ENCODE results near the gene KRTAP5-6. TPM values are rescaled to one million over a fixed set of nuclear protein-coding genes. Genes with fewer than 3 reads are reported as not detected.

KRTAP5-6 gene
- total and polyA plus RNA-seq, 8 donors = not detected

DNA sequence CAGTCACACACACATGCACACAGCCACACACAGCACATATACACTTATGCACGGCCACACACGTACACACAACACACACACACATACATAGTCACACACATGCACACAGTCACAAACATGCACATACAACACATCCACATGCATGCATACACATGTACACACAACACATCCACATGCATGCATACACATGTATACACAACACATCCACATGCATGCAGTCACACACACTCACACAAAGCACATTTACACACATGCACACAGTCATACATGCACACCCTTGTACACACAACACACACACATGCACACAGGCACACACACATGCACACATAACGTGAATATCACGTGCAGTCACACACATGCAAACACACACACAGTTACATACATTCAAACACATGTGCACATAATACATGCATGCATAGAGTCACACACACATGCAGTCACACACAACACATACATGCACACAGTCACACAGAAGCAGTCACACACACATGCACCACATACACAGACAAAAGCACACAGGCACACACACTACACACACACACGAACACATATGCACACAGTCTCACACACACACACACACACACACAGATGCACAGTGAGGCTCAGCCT lies 34.6 kb downstream of the KRTAP5-6 start:
- H3K27me3 ChIP-seq = peaks cover 6 to 89% (median 41%) of the 10 kb centered on the region in 3 donors
- intact Hi-C loops (cut with DNase I; ENCODE audit: low total_unique reads) = no loop called here
- WGBS, 5 donors = 87 to 93% (median 89%) methylated on average over 5 of the region's 5 CpGs

DNA sequence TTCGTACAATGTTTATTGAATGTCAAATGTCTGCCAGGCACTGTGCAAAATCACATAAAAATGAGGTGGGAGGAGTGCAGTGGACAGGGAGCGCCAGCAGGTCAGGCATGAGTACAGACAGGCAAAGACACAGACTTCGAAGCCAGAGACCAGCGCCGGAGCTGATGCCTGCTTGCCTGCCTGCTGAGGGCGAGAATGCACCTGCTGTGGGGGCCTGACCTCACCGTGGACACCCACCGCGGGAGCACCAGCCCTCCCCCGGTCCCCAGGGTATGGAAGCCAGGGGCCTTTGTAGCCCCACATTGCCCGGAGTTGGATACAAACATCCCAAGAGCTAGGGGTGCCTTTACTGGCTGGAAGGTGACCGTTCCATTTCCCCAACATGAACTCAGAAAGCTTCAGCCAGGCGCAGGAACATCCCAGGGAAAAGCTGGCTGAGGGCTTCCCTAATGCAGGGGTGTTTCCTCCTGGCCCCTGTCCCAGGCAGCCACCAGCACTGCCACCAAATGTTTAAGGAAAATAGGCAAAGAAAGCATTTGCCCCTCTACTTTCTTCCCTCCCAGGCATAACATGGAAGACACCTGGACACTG lies 35.5 kb downstream of the KRTAP5-6 start:
- Histone ChIP-seq H3K4me3 (no peak overlapping the region), H3K27ac (no peak overlapping the region), H3K27me3 (peaks cover 6 to 87% (median 41%) of the 10 kb centered on the region in 3 donors), H3K9me3 (peaks cover 0 to 18% (median 17%) of the 10 kb centered on the region in 4 donors), H3K4me1 (no peaks in the 10 kb centered on the region), H3K36me3 (no peaks in the 10 kb centered on the region)
- DNase-seq = no peak
- intact Hi-C loops (cut with DNase I; ENCODE audit: low total_unique reads) = no loop called here
- 27 to 45% (median 33%) methylated on average over 4 to 13 of the region's 13 CpGs for whole genome bisulfite sequencing, 5 donors
- no peak for TF ChIP-seq EP300 (IDR thresholded peaks at IDR 0.05)
- TF ChIP-seq, protein P1, sequence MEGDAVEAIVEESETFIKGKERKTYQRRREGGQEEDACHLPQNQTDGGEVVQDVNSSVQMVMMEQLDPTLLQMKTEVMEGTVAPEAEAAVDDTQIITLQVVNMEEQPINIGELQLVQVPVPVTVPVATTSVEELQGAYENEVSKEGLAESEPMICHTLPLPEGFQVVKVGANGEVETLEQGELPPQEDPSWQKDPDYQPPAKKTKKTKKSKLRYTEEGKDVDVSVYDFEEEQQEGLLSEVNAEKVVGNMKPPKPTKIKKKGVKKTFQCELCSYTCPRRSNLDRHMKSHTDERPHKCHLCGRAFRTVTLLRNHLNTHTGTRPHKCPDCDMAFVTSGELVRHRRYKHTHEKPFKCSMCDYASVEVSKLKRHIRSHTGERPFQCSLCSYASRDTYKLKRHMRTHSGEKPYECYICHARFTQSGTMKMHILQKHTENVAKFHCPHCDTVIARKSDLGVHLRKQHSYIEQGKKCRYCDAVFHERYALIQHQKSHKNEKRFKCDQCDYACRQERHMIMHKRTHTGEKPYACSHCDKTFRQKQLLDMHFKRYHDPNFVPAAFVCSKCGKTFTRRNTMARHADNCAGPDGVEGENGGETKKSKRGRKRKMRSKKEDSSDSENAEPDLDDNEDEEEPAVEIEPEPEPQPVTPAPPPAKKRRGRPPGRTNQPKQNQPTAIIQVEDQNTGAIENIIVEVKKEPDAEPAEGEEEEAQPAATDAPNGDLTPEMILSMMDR (IDR thresholded peaks at IDR 0.05) = no peak
- no peak for TF ChIP-seq POLR2A (IDR thresholded peaks at IDR 0.05)
- no peak for TF ChIP-seq POLR2AphosphoS5 (IDR thresholded peaks at IDR 0.05)

More for the DNA sequence above, 34.6 kb downstream of the KRTAP5-6 start:
- no peak for TF ChIP-seq EP300 (IDR thresholded peaks at IDR 0.05)
- TF ChIP-seq, protein P1 (IDR thresholded peaks at IDR 0.05) = no peak
- TF ChIP-seq POLR2A (IDR thresholded peaks at IDR 0.05) = no peak
- TF ChIP-seq POLR2AphosphoS5 (IDR thresholded peaks at IDR 0.05) = no peak
- no peak overlapping the region for H3K27ac ChIP-seq
- no peak overlapping the region for H3K4me3 ChIP-seq
- H3K9me3 ChIP-seq = peaks cover 0 to 9% (median 7%) of the 10 kb centered on the region in 4 donors
- H3K4me1 ChIP-seq = no peaks in the 10 kb centered on the region
- DNase-seq = no peak
- H3K36me3 ChIP-seq = no peaks in the 10 kb centered on the region

- Histone ChIP-seq H3K4me3 (no peak overlapping the region), H3K9me3 (peaks cover 0 to 24% (median 21%) of the 10 kb centered on the region in 4 donors), H3K36me3 (no peaks in the 10 kb centered on the region), H3K27ac (no peak overlapping the region), H3K4me1 (no peaks in the 10 kb centered on the region), H3K27me3 (peaks cover 6 to 87% (median 38%) of the 10 kb centered on the region in 3 donors)
- intact Hi-C loops (cut with DNase I; ENCODE audit: low total_unique reads) = no loop called here
- TF ChIP-seq EP300 (IDR thresholded peaks at IDR 0.05) = no peak
- TF ChIP-seq POLR2A (IDR thresholded peaks at IDR 0.05) = no peak
- TF ChIP-seq, protein P1 (IDR thresholded peaks at IDR 0.05) = no peak
- TF ChIP-seq POLR2AphosphoS5 (IDR thresholded peaks at IDR 0.05) = no peak
- WGBS, 5 donors = 64 to 79% (median 73%) methylated on average over 13 to 14 of the region's 14 CpGs
- no peak for DNase-seq
These were observed 36.2 kb downstream of the KRTAP5-6 start for GRCh38 chr11:1733009-1733715.

GRCh38 chr11:1733716-1734640 lies 37.0 kb downstream of the KRTAP5-6 start:
- no peaks in the 10 kb centered on the region for H3K4me1 ChIP-seq
- DNase-seq = no peak
- H3K36me3 ChIP-seq = no peaks in the 10 kb centered on the region
- no peak overlapping the region for H3K4me3 ChIP-seq
- 70 to 79% (median 75%) methylated on average over 28 of the region's 28 CpGs for WGBS, 5 donors
- TF ChIP-seq, protein P1 (IDR thresholded peaks at IDR 0.05) = no peak
- TF ChIP-seq EP300 (IDR thresholded peaks at IDR 0.05) (no peak), POLR2AphosphoS5 (IDR thresholded peaks at IDR 0.05) (no peak), POLR2A (IDR thresholded peaks at IDR 0.05) (no peak)
- intact Hi-C loops (cut with DNase I; ENCODE audit: low total_unique reads) = no loop called here
- no peak overlapping the region for H3K27ac ChIP-seq
- peaks cover 6 to 91% (median 36%) of the 10 kb centered on the region in 3 donors for H3K27me3 ChIP-seq
- peaks cover 0 to 24% (median 21%) of the 10 kb centered on the region in 4 donors for H3K9me3 ChIP-seq

Measured in stomach (tissue), 9 donors.